Uterus (tissue), 2 donors: ENCODE data around the gene TRMT44.

Source experiments
- POLR2A ChIP-seq, 2 donors: fragments of 450-650 bp; IDR thresholded peaks; one replicate each; pipeline ENCODE4 v1.6.1; 2016; ENCODE audit warnings: antibody characterized with exemption in 2 of 2, mild to moderate bottlenecking in 1 of 2, moderate library complexity in 1 of 2
- TF ChIP-seq, protein P1 (sequence below), 4 experiments: fragments of 200-600 bp in 2 of 4; fragments of 450-650 bp in 2 of 4; sonication (generic) in 2 of 4; IDR thresholded peaks; one replicate each; pipeline ENCODE4 v1.5.1; 2016 to 2019; ENCODE audit warnings: antibody characterized with exemption in 4 of 4, mild to moderate bottlenecking in 2 of 4, moderate library complexity in 1 of 4

DNA sequence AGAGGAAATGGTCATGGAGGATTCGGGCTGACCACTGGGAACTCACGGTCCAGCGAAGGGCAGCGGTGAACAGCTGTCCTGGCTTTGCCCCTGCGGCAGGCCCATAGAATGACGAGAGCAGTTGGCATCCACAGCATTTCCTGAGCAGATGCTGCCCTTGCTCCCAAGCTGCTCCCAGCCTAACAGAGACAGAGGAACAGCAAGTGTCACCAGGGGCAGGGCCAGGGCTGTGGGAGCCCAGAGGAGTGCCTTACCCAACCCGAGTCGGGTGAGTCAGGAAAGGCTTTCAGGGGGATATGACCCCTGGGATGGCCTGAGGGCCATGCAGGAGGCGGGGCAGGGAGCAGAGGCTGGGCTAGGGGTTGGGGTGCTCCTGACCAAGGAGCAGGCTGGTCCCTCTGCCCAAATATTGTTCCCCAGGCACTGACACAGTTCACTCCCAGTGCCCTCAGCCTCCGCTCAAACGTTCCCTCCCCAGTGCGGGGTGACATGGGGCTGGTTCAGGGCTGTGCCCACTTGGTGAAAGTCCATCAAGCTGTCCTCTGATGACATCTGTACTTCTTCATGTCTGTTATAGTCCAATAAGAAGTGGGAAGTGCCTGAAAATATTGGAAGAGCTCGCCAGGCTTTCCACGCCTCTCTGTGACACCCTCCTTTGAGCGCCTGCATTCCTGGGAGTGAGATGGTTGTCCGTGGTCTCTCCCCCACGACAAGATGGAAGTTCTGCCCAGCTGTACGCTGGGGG is 74.9 kb downstream of the TRMT44 start:
- TF ChIP-seq, protein P1, sequence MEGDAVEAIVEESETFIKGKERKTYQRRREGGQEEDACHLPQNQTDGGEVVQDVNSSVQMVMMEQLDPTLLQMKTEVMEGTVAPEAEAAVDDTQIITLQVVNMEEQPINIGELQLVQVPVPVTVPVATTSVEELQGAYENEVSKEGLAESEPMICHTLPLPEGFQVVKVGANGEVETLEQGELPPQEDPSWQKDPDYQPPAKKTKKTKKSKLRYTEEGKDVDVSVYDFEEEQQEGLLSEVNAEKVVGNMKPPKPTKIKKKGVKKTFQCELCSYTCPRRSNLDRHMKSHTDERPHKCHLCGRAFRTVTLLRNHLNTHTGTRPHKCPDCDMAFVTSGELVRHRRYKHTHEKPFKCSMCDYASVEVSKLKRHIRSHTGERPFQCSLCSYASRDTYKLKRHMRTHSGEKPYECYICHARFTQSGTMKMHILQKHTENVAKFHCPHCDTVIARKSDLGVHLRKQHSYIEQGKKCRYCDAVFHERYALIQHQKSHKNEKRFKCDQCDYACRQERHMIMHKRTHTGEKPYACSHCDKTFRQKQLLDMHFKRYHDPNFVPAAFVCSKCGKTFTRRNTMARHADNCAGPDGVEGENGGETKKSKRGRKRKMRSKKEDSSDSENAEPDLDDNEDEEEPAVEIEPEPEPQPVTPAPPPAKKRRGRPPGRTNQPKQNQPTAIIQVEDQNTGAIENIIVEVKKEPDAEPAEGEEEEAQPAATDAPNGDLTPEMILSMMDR (IDR thresholded peaks at IDR 0.05) = no peak
- no peak for TF ChIP-seq POLR2A (IDR thresholded peaks at IDR 0.05)
